K562 (cell line): ENCODE data around the gene NAA40. TPM values are rescaled to one million over a fixed set of nuclear protein-coding genes. Genes with fewer than 3 reads are reported as not detected.

Source experiments
- ARID3A ChIP-seq: IDR thresholded peaks from 2 replicates; pipeline ENCODE4 v1.6.1; 2012; ENCODE audit warnings: low read depth, low read length, improper control_type of control experiment, borderline replicate concordance
- ARNT ChIP-seq, 2 experiments: fragments of 450-650 bp; IDR thresholded peaks; 2 replicates each; pipeline ENCODE4 v1.6.1; 2016; ENCODE audit warnings: mild to moderate bottlenecking in 1 of 2
- BCOR ChIP-seq: fragments of 450-650 bp; IDR thresholded peaks from 2 replicates; pipeline ENCODE4 v1.6.1; 2016
- BRD9 ChIP-seq: fragments of 450-650 bp; IDR thresholded peaks from 2 replicates; pipeline ENCODE4 v1.6.1; 2018; ENCODE audit warnings: low read depth; ENCODE audit not compliant: partially characterized antibody
- CBFA2T3 ChIP-seq: fragments of 450-650 bp; IDR thresholded peaks from 2 replicates; pipeline ENCODE4 v1.6.1; 2017
- CGGBP1 ChIP-seq: fragments of 250-450 bp; sonication (Bioruptor Pico); IDR thresholded peaks from 2 replicates; pipeline ENCODE4 v1.9.0; 2021; ENCODE audit warnings: mild to moderate bottlenecking
- COPS2 ChIP-seq: fragments of 450-650 bp; conservative IDR thresholded peaks from 2 replicates; pipeline ENCODE4 v1.6.1; 2016; ENCODE audit warnings: mild to moderate bottlenecking, moderate library complexity
- ELF2 ChIP-seq: fragments of 250-450 bp; sonication (Bioruptor Pico); IDR thresholded peaks from 2 replicates; pipeline ENCODE4 v1.5.0; 2021; ENCODE audit warnings: mild to moderate bottlenecking
- FUS ChIP-seq: fragments of 200-400 bp; formaldehyde crosslinking; optimal IDR thresholded peaks from 2 replicates; pipeline ENCODE3; 2017; ENCODE audit warnings: low read depth, low read length
- GABPB2 ChIP-seq: fragments of 250-450 bp; sonication (Bioruptor Pico); conservative IDR thresholded peaks from 2 replicates; pipeline ENCODE4 v1.5.1; 2021; ENCODE audit warnings: mild to moderate bottlenecking
- GTF2E2 ChIP-seq: fragments of 200-800 bp; sonication (Bioruptor generic); IDR thresholded peaks from 2 replicates; pipeline ENCODE4 v1.6.1; 2016; ENCODE audit warnings: missing genetic modification characterization, missing compliant biosample characterization
- HBP1 ChIP-seq: fragments of 450-650 bp; formaldehyde crosslinking; IDR thresholded peaks from 2 replicates; pipeline ENCODE4 v1.4.0; 2022; ENCODE audit warnings: missing genetic modification characterization
- HDAC2 ChIP-seq: fragments of 450-650 bp; IDR thresholded peaks from 2 replicates; pipeline ENCODE4 v1.6.1; 2016; ENCODE audit warnings: mild to moderate bottlenecking
- JUND ChIP-seq, 2 experiments: IDR thresholded peaks; 2 replicates in 1 of 2; 3 replicates in 1 of 2; pipeline ENCODE4 v1.6.1; 2011; ENCODE audit warnings: borderline replicate concordance in 2 of 2, low read depth in 2 of 2, low read length in 2 of 2, improper control_type of control experiment in 1 of 2, missing biosample characterization in 1 of 2, missing genetic modification characterization in 1 of 2, missing genetic modification reagents in 1 of 2
- LCOR ChIP-seq: sonication (generic); formaldehyde crosslinking; IDR thresholded peaks from 2 replicates; pipeline ENCODE4 v1.8.0; 2022; ENCODE audit warnings: mild to moderate bottlenecking, missing genetic modification reagents
- PRMT5 ChIP-seq: sonication (generic); formaldehyde crosslinking; IDR thresholded peaks from 2 replicates; pipeline ENCODE4 v1.5.0; 2020; ENCODE audit warnings: missing genetic modification reagents
- PTBP1 ChIP-seq: fragments of 200-400 bp; formaldehyde crosslinking; IDR thresholded peaks from 2 replicates; pipeline ENCODE4 v1.6.1; 2017; ENCODE audit warnings: low read depth, low read length
- ZNF197 ChIP-seq: fragments of 200-800 bp; sonication (Bioruptor generic); IDR thresholded peaks from 2 replicates; pipeline ENCODE4 v1.6.1; 2016; ENCODE audit warnings: low read depth, missing genetic modification characterization, missing compliant biosample characterization
- ZNF212 ChIP-seq: fragments of 450-650 bp; formaldehyde crosslinking; IDR thresholded peaks from 2 replicates; pipeline ENCODE4 v1.4.0; 2020; ENCODE audit warnings: mild to moderate bottlenecking
- ZNF75A ChIP-seq: fragments of 450-650 bp; formaldehyde crosslinking; IDR thresholded peaks from 2 replicates; pipeline ENCODE4 v1.4.0; 2020; ENCODE audit warnings: mild to moderate bottlenecking
- polyA plus RNA-seq, 8 experiments: library from polyadenylated mRNA; depleted of rRNA in 4 of 8; stranded (reverse) in 5 of 8; unstranded in 3 of 8; fragments of >200 nt; fragmentation: Nextera tagmentation in 2 of 8; fragmentation: Illumina TruSeq in 1 of 8; extraction: Ambion mirVana in 2 of 8; extraction: Trizol in 1 of 8; gene quantifications; 2 replicates each; pipeline versions ENCODE4 v1.2.1 to v1.2.3, GENCODE V29; 2011 to 2014; ENCODE audit warnings: inconsistent platforms in 1 of 8, missing spikeins in 1 of 8
- total RNA-seq, 7 experiments: library from RNA; depleted of rRNA in 6 of 7; stranded (reverse); fragments of >200 nt in 6 of 7; fragmentation: Illumina TruSeq in 2 of 7; extraction: Trizol in 2 of 7; gene quantifications; 2 replicates each; pipeline versions ENCODE4 v1.2.1 to v1.2.3, GENCODE V29; 2011 to 2021; ENCODE audit warnings: low replicate concordance in 1 of 7

Gene NAA40
- total and polyA plus RNA-seq, 9 of the 15 experiments (the other 6 are each of a cell fraction or from before 2014, with no cell fraction given): 6.2 to 39.0 (median 23.1) TPM

GRCh38 chr11:64004590-64004984 is 65.8 kb downstream of the NAA40 start (continued):
- TF ChIP-seq LCOR (CRISPR knock-in tag): 0 out of 2 replicates have a peak, but pooled peaks have one; percentile 36
- peak; percentile 11; the same call in 1 of the 2 replicates for TF ChIP-seq HDAC2
- TF ChIP-seq BRD9: peak; percentile 52
- peak; percentile 80 for TF ChIP-seq JUND (IDR thresholded peaks at IDR 0.05; ENCODE audit: borderline replicate concordance, low read depth, low read length)
- TF ChIP-seq JUND (tag; IDR thresholded peaks at IDR 0.05; ENCODE audit: borderline replicate concordance, low read depth, low read length): no peak; the same call in 2 of the 3 replicates
- no peak for TF ChIP-seq COPS2
- TF ChIP-seq FUS: no peak
- TF ChIP-seq CGGBP1 (CRISPR knock-in tag): no peak
- no peak for TF ChIP-seq CBFA2T3
- no peak for TF ChIP-seq ZNF197 (CRISPR knock-in tag)
- no peak for TF ChIP-seq HBP1 (CRISPR knock-in tag)
- TF ChIP-seq ZNF75A: no peak
- TF ChIP-seq GABPB2 (CRISPR knock-in tag): no peak
- no peak for TF ChIP-seq ELF2 (CRISPR knock-in tag)
- TF ChIP-seq PTBP1: peak; percentile 85
- no peak for TF ChIP-seq ARID3A
- TF ChIP-seq BCOR: peak; percentile 83
- TF ChIP-seq ARNT (IDR thresholded peaks at IDR 0.05): 0 out of 4 replicates have a peak, but pooled peaks of 1 of the 2 experiments have one; percentile 47
- TF ChIP-seq ZNF212 (CRISPR knock-in tag): no peak
- no peak for TF ChIP-seq PRMT5 (CRISPR knock-in tag)
- no peak for TF ChIP-seq GTF2E2 (tag)
